Effector memory CD4-positive, alpha-beta T cell (primary cell): ENCODE results near the gene TM4SF5.

Source experiments
- DNase-seq, 3 donors: peaks; one replicate each; pipeline ENCODE4 v3.0.0-alpha.2; 2020
- H3K27ac ChIP-seq: 2 replicates; pipeline ENCODE4 v1.7.0; 2013; ENCODE audit warnings: mild to moderate bottlenecking, low read length, moderate library complexity; ENCODE audit not compliant: insufficient read depth, poor library complexity, severe bottlenecking
- H3K27me3 ChIP-seq: replicated peaks from 2 replicates; pipeline ENCODE4 v1.7.0; 2013; ENCODE audit warnings: mild to moderate bottlenecking, low read length; ENCODE audit not compliant: insufficient read depth, control insufficient read depth, poor library complexity, severe bottlenecking
- H3K36me3 ChIP-seq: 2 replicates; pipeline ENCODE4 v1.7.0; 2013; ENCODE audit warnings: mild to moderate bottlenecking, low read length, moderate library complexity; ENCODE audit not compliant: control insufficient read depth, insufficient read depth
- H3K4me1 ChIP-seq: 2 replicates; pipeline ENCODE4 v1.7.0; 2013; ENCODE audit warnings: low read length, mild to moderate bottlenecking; ENCODE audit not compliant: control insufficient read depth, insufficient read depth, poor library complexity, severe bottlenecking
- H3K4me3 ChIP-seq: 2 replicates; pipeline ENCODE4 v1.7.0; 2013; ENCODE audit warnings: low read length, low read depth, mild to moderate bottlenecking; ENCODE audit not compliant: insufficient read depth, poor library complexity, severe bottlenecking
- H3K9me3 ChIP-seq: 2 replicates; pipeline ENCODE4 v1.7.0; 2013; ENCODE audit warnings: mild to moderate bottlenecking, low read length, moderate library complexity; ENCODE audit not compliant: control insufficient read depth
- total RNA-seq, 3 donors: gene quantifications; one replicate each; lab custom pipeline; 2026; lab: John Stamatoyannopoulos, UW

Gene TM4SF5
- 0 reads per million in 3 donors for total RNA-seq

GRCh38 chr17:4771519-4772234 is at the start of gene TM4SF5:
Gene TM4SF5 (plus strand): TSS chr17:4771886. CDS start chr17:4771923, 37 bp downstream.
- Histone ChIP-seq H3K9me3 (no peaks in the 10 kb centered on the region), H3K36me3 (no peaks in the 10 kb centered on the region), H3K27ac (no peak within 1 kb of the TSS), H3K4me3 (no peak within 1 kb of the TSS), H3K4me1 (no peaks in the 10 kb centered on the region), H3K27me3 (no peaks in the 10 kb centered on the region)
- DNase-seq, result no peak

- Histone ChIP-seq H3K4me1 (no peaks in the 10 kb centered on the region), H3K27me3 (no peaks in the 10 kb centered on the region), H3K36me3 (peaks cover 33% of the 10 kb centered on the region), H3K9me3 (no peaks in the 10 kb centered on the region), H3K4me3 (no peak overlapping the region), H3K27ac (no peak overlapping the region)
- DNase-seq, result no peak
These were observed 48.9 kb upstream of the TM4SF5 start for GRCh38 chr17:4722678-4723240.

GRCh38 chr17:4724650-4725049 is 47.0 kb upstream of the TM4SF5 start:
- Histone ChIP-seq H3K36me3 (peaks cover 14% of the 10 kb centered on the region), H3K4me3 (no peak overlapping the region), H3K27me3 (no peaks in the 10 kb centered on the region), H3K27ac (no peak overlapping the region), H3K4me1 (no peaks in the 10 kb centered on the region), H3K9me3 (no peaks in the 10 kb centered on the region)
- DNase-seq, result no peak

GRCh38 chr17:4725646-4726310 is 45.9 kb upstream of the TM4SF5 start:
- peaks cover 4% of the 10 kb centered on the region for H3K36me3 ChIP-seq
- no peak overlapping the region for H3K4me3 ChIP-seq
- no peaks in the 10 kb centered on the region for H3K9me3 ChIP-seq
- no peak overlapping the region for H3K27ac ChIP-seq
- no peak for DNase-seq
- H3K4me1 ChIP-seq, result peaks cover 5% of the 10 kb centered on the region
- no peaks in the 10 kb centered on the region for H3K27me3 ChIP-seq

- Histone ChIP-seq H3K36me3 (no peaks in the 10 kb centered on the region), H3K27me3 (no peaks in the 10 kb centered on the region), H3K9me3 (no peaks in the 10 kb centered on the region), H3K4me3 (no peak overlapping the region), H3K27ac (no peak overlapping the region), H3K4me1 (peaks cover 11% of the 10 kb centered on the region)
- no peak for DNase-seq
These were observed 43.6 kb upstream of the TM4SF5 start for GRCh38 chr17:4728124-4728523.

GRCh38 chr17:4733073-4733531 is 38.6 kb upstream of the TM4SF5 start:
- H3K9me3 ChIP-seq, result no peaks in the 10 kb centered on the region
- DNase-seq, result no peak
- no peaks in the 10 kb centered on the region for H3K27me3 ChIP-seq
- no peak overlapping the region for H3K27ac ChIP-seq
- H3K4me1 ChIP-seq, result peaks cover 11% of the 10 kb centered on the region
- H3K4me3 ChIP-seq, result no peak overlapping the region
- no peaks in the 10 kb centered on the region for H3K36me3 ChIP-seq

- Histone ChIP-seq H3K27ac (no peak overlapping the region), H3K27me3 (no peaks in the 10 kb centered on the region), H3K36me3 (no peaks in the 10 kb centered on the region), H3K9me3 (no peaks in the 10 kb centered on the region), H3K4me3 (no peak overlapping the region), H3K4me1 (peaks cover 12% of the 10 kb centered on the region)
- no peak for DNase-seq
These were observed 36.7 kb upstream of the TM4SF5 start for GRCh38 chr17:4734857-4735475.

- DNase-seq, result no peak
- no peaks in the 10 kb centered on the region for H3K36me3 ChIP-seq
- H3K27me3 ChIP-seq, result peaks cover 4% of the 10 kb centered on the region
- no peak overlapping the region for H3K27ac ChIP-seq
- H3K9me3 ChIP-seq, result no peaks in the 10 kb centered on the region
- no peak overlapping the region for H3K4me3 ChIP-seq
- H3K4me1 ChIP-seq, result peaks cover 9% of the 10 kb centered on the region
These were observed 35.6 kb upstream of the TM4SF5 start for GRCh38 chr17:4735876-4736651.
